Tibial artery (tissue), 4 donors: ENCODE results near the gene SNX25.

Experiments used
- DNase-seq, 2 donors: peaks; one replicate each; pipeline ENCODE4 v3.0.0-alpha.2; 2019
- H3K27ac ChIP-seq, 2 donors: fragments of 200-600 bp; sonication (generic) in 1 of 2; 1 replicate in 1 of 2; 2 replicates in 1 of 2; pipeline ENCODE4 v1.5.1; 2018 to 2019; ENCODE audit warnings: mild to moderate bottlenecking in 1 of 2
- H3K27me3 ChIP-seq, 2 donors: fragments of 200-600 bp; sonication (generic) in 1 of 2; one replicate each; pipeline versions ENCODE4 v1.5.1 to v1.6.0; 2016 to 2019
- H3K36me3 ChIP-seq, 3 donors: fragments of 200-600 bp; sonication (generic) in 2 of 3; one replicate each; pipeline ENCODE4 v1.5.1; 2016 to 2019; ENCODE audit warnings: mild to moderate bottlenecking in 2 of 3
- H3K4me1 ChIP-seq, 4 donors: fragments of 200-600 bp; sonication (generic) in 2 of 4; 1 replicate in 3 of 4; 2 replicates in 1 of 4; pipeline ENCODE4 v1.5.1; 2016 to 2019
- H3K4me3 ChIP-seq, 2 donors: fragments of 200-600 bp; sonication (generic) in 1 of 2; 1 replicate in 1 of 2; 2 replicates in 1 of 2; pipeline ENCODE4 v1.5.1; 2018 to 2019; ENCODE audit warnings: mild to moderate bottlenecking in 2 of 2
- H3K9me3 ChIP-seq, 3 donors: fragments of 200-600 bp; sonication (generic) in 1 of 3; one replicate each; pipeline ENCODE4 v1.5.1; 2016 to 2019
- intact Hi-C: fragments of 100-400 bp; cut with DNase I; formaldehyde crosslinking; loops from one replicate; pipeline ENCODE4 v1.15.0; 2023; ENCODE audit warnings: low total_unique reads
- TF ChIP-seq, protein P1 (sequence below), 2 experiments: fragments of 200-600 bp in 1 of 2; fragments of 450-650 bp in 1 of 2; IDR thresholded peaks; one replicate each; pipeline ENCODE4 v1.5.1; 2017 to 2019; ENCODE audit warnings: antibody characterized with exemption in 2 of 2, mild to moderate bottlenecking in 1 of 2, moderate library complexity in 1 of 2

Gene SNX25

GRCh38 chr4:185213877-185214276 is 4.5 kb downstream of the SNX25 start:
- no peaks in the 10 kb centered on the region for H3K27me3 ChIP-seq
- DNase-seq: no peak
- TF ChIP-seq, protein P1, sequence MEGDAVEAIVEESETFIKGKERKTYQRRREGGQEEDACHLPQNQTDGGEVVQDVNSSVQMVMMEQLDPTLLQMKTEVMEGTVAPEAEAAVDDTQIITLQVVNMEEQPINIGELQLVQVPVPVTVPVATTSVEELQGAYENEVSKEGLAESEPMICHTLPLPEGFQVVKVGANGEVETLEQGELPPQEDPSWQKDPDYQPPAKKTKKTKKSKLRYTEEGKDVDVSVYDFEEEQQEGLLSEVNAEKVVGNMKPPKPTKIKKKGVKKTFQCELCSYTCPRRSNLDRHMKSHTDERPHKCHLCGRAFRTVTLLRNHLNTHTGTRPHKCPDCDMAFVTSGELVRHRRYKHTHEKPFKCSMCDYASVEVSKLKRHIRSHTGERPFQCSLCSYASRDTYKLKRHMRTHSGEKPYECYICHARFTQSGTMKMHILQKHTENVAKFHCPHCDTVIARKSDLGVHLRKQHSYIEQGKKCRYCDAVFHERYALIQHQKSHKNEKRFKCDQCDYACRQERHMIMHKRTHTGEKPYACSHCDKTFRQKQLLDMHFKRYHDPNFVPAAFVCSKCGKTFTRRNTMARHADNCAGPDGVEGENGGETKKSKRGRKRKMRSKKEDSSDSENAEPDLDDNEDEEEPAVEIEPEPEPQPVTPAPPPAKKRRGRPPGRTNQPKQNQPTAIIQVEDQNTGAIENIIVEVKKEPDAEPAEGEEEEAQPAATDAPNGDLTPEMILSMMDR (IDR thresholded peaks at IDR 0.05): no peak
- H3K4me1 ChIP-seq: peaks cover 0 to 60% (median 7%) of the 10 kb centered on the region in 4 donors
- H3K9me3 ChIP-seq: no peaks in the 10 kb centered on the region
- intact Hi-C loops: no loop called here
- H3K4me3 ChIP-seq: no peak overlapping the region
- H3K27ac ChIP-seq: no peak overlapping the region
- no peaks in the 10 kb centered on the region for H3K36me3 ChIP-seq

DNA sequence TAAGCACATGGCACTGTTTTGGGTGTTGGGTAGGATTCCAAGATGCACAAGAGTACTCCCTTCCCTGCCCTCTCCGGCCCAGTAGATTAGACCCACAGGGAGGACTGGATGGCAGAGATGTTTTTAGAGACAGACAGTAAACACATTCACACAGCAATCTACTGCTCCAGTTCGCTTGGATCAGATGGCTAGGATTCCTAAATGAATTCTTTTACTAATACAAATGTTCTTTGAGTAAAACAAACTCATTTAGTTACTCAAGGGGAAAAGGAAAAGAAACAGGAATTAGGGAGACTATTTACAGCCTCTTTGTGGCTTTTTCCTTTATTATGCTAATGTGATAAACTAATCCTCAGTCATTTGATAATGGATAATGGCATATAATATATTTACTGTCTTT is 5.9 kb downstream of the SNX25 start:
- DNase-seq: no peak
- Histone ChIP-seq H3K36me3 (no peaks in the 10 kb centered on the region), H3K4me1 (peaks cover 0 to 68% (median 13%) of the 10 kb centered on the region in 4 donors), H3K27ac (no peak overlapping the region), H3K4me3 (no peak overlapping the region), H3K9me3 (no peaks in the 10 kb centered on the region), H3K27me3 (no peaks in the 10 kb centered on the region)
- intact Hi-C loops: no loop called here
- TF ChIP-seq, protein P1 (IDR thresholded peaks at IDR 0.05): no peak

DNA sequence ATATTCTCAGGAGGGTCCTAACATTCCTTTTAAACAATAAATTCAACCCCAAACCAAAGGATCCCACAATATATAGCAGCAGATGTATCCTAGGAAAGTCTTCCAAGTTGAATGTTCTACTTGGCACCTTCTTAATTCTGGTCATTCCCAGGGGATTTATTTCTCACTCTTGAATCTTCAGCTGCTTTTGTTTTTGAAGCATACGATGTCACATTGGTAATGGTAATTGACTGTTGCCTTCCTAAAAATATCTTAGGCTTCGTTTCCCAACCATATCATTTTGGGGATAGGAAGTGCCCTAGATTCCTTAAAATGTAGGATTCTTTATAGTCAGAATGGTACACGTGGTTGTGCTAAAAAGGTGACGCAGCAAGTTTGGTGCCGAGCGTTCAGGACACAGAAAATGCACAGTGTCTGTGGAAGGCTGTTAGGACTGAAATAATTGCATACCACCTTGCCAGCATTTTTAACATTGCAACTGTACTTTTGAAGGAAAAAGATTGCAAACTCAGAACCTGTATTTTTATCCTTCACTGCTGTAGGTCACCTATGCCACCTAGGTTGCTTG is 8.1 kb downstream of the SNX25 start:
- peak overlapping the region in 1 of 2 donors; percentile 47 for H3K27ac ChIP-seq
- peaks cover 0 to 57% (median 11%) of the 10 kb centered on the region in 4 donors for H3K4me1 ChIP-seq
- TF ChIP-seq, protein P1 (IDR thresholded peaks at IDR 0.05): no peak
- no peaks in the 10 kb centered on the region for H3K27me3 ChIP-seq
- no peaks in the 10 kb centered on the region for H3K36me3 ChIP-seq
- intact Hi-C loops: no loop called here
- DNase-seq: no peak
- H3K9me3 ChIP-seq: no peaks in the 10 kb centered on the region
- H3K4me3 ChIP-seq: peak overlapping the region in 1 of 2 donors; percentile 16

DNA sequence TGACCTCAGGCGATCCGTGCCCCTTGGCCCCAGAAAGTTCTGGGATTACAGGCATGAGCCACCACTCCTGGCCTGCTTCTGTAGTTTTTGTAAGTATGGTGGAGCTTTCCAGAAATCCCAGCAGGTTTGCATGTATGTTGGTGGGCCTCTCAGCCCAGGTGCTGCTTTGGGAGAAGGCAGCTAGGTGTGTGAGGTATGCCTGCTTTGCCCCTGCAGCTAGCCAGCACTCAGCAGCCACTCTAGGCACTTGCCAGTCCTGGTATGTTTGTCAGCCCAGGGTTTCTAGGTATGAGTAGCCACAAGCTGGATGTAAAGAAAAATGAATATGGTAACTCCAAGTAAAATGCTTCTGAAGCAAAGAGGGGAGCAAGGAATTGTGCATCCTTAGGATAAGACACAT is 8.9 kb downstream of the SNX25 start:
- no peak overlapping the region for H3K4me3 ChIP-seq
- TF ChIP-seq, protein P1 (IDR thresholded peaks at IDR 0.05): no peak
- no peak overlapping the region for H3K27ac ChIP-seq
- H3K36me3 ChIP-seq: no peaks in the 10 kb centered on the region
- peaks cover 0 to 56% (median 10%) of the 10 kb centered on the region in 4 donors for H3K4me1 ChIP-seq
- H3K27me3 ChIP-seq: no peaks in the 10 kb centered on the region
- intact Hi-C loops: no loop called here
- no peak for DNase-seq
- H3K9me3 ChIP-seq: no peaks in the 10 kb centered on the region

DNA sequence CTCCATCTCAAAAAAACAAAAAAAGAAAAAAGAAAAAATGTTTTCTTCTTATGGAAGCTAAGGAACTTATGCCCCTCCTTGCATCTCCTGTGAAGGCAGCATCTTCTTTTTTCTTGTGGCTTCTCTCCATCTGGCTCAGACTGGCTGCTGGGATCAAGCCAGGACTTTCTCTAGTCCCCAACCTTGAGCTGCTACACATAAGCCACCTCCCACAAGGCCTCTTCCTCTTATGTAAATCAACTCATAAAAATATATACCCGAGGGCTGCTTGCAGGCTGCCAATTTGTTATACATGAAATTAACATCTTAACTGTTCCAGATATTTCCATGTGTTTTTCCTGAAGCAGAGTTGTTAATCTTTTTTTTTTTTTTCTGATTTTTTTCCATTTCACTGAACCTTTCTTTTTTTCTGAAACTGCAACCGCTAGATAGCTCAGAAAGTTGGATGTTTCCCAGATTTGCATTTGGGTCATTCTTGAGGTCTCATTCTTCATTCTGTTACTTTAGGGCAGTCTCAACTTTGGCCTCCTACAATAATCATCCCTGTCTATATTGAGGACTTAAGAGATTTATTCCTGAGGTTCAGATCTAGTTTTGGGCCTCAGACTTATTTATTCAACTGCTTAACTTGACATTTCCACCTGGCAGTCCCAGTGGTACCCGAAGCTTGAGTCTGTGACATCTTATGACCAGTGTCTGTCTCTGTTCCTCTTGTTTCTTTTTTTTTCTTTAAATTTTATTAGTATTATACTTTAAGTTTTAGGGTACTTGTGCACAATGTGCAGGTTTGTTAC is 10.3 kb downstream of the SNX25 start:
- no peak for DNase-seq

More for the DNA sequence above, 10.3 kb downstream of the SNX25 start:
- TF ChIP-seq, protein P1 (IDR thresholded peaks at IDR 0.05): no peak
- Histone ChIP-seq H3K4me3 (no peak overlapping the region), H3K9me3 (no peaks in the 10 kb centered on the region), H3K4me1 (peaks cover 0 to 50% (median 10%) of the 10 kb centered on the region in 4 donors), H3K27me3 (no peaks in the 10 kb centered on the region), H3K27ac (peak overlapping the region in 1 of 2 donors; percentile 28), H3K36me3 (no peaks in the 10 kb centered on the region)
- intact Hi-C loops: loop anchor here (10.0 kb wide), 1 partner anchor 155 kb away; no protein-coding TSS in a partner anchor
